ENCODE results near the gene LRRC75A. TPM values are rescaled to one million over a fixed set of nuclear protein-coding genes. Genes with fewer than 3 reads are reported as not detected.

LRRC75A gene
- polyA plus RNA-seq, 3 donors = 1.0 to 2.4 (median 1.4) TPM

DNA sequence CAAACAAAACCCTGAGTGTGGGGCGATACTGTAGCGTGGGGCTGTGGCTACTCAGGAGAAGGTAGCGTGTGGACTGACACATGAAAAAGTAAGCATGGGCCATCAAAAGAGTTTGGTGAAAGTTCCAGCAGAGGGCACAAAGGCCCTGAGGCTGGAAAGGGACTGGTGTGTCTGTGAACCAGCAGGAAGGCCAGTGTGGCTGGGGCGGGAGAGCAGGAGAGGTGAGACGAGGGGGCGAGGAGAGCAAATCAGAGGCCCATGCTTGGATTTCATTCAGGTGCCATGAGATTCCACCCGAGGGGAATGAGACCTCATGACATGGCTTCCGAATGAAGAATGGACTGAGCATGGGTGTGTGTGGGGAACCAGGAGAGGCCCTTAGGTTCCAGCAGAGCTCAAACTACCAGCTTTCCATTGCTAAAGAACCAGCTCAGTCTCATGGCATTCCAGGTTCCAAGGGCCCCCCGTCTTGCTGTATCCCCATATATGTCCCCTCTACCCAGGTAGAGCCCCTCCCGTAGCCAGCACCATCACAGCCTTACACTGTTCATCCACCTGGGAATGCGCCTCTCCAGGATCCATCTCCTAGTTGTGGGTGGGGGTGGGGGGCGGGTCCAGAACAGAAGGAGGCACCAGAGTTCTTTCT, 45.5 kb downstream of the LRRC75A start:
- Mint-ChIP-seq H3K4me3 (no peak overlapping the region), H3K4me1 (peaks cover 16% of the 10 kb centered on the region), H3K36me3 (peaks cover 55 to 74% of the 10 kb centered on the region in 2 donors), H3K27ac (peak overlapping the region in 3 of 7 donors; percentile 26 to 78 (median 70)), H3K27me3 (ENCODE audit: low read depth in 3 of 3) (peaks cover 0 to 1% (median 0%) of the 10 kb centered on the region in 3 donors), H3K9me3 (no peaks in the 10 kb centered on the region)
- TF ChIP-seq, protein P1, sequence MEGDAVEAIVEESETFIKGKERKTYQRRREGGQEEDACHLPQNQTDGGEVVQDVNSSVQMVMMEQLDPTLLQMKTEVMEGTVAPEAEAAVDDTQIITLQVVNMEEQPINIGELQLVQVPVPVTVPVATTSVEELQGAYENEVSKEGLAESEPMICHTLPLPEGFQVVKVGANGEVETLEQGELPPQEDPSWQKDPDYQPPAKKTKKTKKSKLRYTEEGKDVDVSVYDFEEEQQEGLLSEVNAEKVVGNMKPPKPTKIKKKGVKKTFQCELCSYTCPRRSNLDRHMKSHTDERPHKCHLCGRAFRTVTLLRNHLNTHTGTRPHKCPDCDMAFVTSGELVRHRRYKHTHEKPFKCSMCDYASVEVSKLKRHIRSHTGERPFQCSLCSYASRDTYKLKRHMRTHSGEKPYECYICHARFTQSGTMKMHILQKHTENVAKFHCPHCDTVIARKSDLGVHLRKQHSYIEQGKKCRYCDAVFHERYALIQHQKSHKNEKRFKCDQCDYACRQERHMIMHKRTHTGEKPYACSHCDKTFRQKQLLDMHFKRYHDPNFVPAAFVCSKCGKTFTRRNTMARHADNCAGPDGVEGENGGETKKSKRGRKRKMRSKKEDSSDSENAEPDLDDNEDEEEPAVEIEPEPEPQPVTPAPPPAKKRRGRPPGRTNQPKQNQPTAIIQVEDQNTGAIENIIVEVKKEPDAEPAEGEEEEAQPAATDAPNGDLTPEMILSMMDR (IDR thresholded peaks at IDR 0.05) = no peak
- Histone ChIP-seq H3K9me3 (replicated peaks in 1 of 2; ENCODE audit: control insufficient read depth in 1 of 2, insufficient read depth in 1 of 2, low read length in 2 of 2) (no peaks in the 10 kb centered on the region), H3K4me3 (replicated peaks in 1 of 3; ENCODE audit: low read depth in 2 of 3, low read length in 3 of 3) (no peak overlapping the region), H3K27ac (ENCODE audit: low read depth in 1 of 2, low read length in 2 of 2) (no peak overlapping the region), H3K79me2 (ENCODE audit: insufficient read depth, low read length) (peaks cover 27% of the 10 kb centered on the region), H3K36me3 (replicated peaks in 1 of 2; ENCODE audit: control insufficient read depth in 1 of 2, insufficient read depth in 2 of 2, low read length in 2 of 2) (peaks cover 55 to 76% of the 10 kb centered on the region in 2 donors), H4K20me1 (ENCODE audit: insufficient read depth, low read length) (peaks cover 32% of the 10 kb centered on the region), H2AFZ (ENCODE audit: insufficient read depth, low read depth, low read length, poor library complexity, severe bottlenecking) (no peak overlapping the region), H3K9ac (ENCODE audit: insufficient read depth, low read length, poor library complexity, severe bottlenecking) (no peak overlapping the region), H3K27me3 (ENCODE audit: control insufficient read depth in 2 of 2, insufficient read depth in 2 of 2, low read length in 2 of 2) (no peaks in the 10 kb centered on the region), H3K4me2 (replicated peaks; ENCODE audit: extremely low read depth, low read length, poor library complexity, severe bottlenecking) (no peak overlapping the region), H3K4me1 (ENCODE audit: control insufficient read depth in 1 of 2, insufficient read depth in 2 of 2, low read length in 2 of 2) (peaks cover 8 to 14% of the 10 kb centered on the region in 2 donors)
- intact Hi-C loops (cut with micrococcal nuclease) = no loop called here
- DNase-seq = no peak
- WGBS (ENCODE audit: insufficient coverage) = 73% methylated on average over 8 of the region's 12 CpGs

DNA sequence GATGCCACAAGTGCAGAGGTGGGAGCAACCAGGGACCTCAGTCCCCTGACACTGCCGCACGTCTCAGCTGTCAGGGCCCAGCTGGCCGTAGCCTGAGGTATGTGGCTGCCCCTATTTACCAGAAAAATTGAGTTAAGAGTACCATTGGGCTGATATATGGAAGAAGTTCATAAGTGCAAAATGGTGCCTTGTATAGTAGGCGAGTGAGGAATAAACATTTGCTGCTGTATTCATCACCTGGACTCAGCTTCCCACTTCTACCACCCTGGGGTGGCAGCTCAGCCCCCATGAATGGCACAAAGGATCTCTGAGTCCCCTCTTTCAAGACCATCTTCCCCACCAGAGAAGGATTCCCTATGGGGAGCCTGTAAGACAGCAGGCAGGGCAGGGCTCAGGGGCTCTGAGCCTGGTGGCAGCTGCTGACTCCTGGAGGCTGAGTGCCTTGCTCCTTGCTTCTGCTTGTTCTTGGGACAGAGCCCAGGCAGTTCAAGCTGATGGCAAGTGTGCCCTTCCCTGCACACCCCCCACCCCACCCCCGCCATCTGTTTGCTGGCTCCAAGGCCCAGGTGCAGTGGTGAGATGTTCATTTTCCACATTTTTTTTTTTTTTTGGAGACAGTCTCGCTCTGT, 47.6 kb downstream of the LRRC75A start:
- peaks cover 64 to 79% of the 10 kb centered on the region in 2 donors for H3K36me3 Mint-ChIP-seq
- WGBS (ENCODE audit: insufficient coverage) = 92% methylated on average over 4 of the region's 6 CpGs

More for the DNA sequence above, 47.6 kb downstream of the LRRC75A start:
- no peak overlapping the region for H3K9ac ChIP-seq (ENCODE audit: insufficient read depth, low read length, poor library complexity, severe bottlenecking)
- peaks cover 36% of the 10 kb centered on the region for H3K4me1 Mint-ChIP-seq
- H3K4me3 ChIP-seq (replicated peaks in 1 of 3; ENCODE audit: low read depth in 2 of 3, low read length in 3 of 3) = no peak overlapping the region
- H3K4me2 ChIP-seq (replicated peaks; ENCODE audit: extremely low read depth, low read length, poor library complexity, severe bottlenecking) = no peak overlapping the region
- TF ChIP-seq, protein P1 (IDR thresholded peaks at IDR 0.05) = no peak
- peaks cover 61 to 84% of the 10 kb centered on the region in 2 donors for H3K36me3 ChIP-seq (replicated peaks in 1 of 2; ENCODE audit: control insufficient read depth in 1 of 2, insufficient read depth in 2 of 2, low read length in 2 of 2)
- H3K9me3 Mint-ChIP-seq = no peaks in the 10 kb centered on the region
- no peak overlapping the region for H3K4me3 Mint-ChIP-seq
- H3K27me3 ChIP-seq (ENCODE audit: control insufficient read depth in 2 of 2, insufficient read depth in 2 of 2, low read length in 2 of 2) = no peaks in the 10 kb centered on the region
- H3K9me3 ChIP-seq (replicated peaks in 1 of 2; ENCODE audit: control insufficient read depth in 1 of 2, insufficient read depth in 1 of 2, low read length in 2 of 2) = no peaks in the 10 kb centered on the region
- H3K27me3 Mint-ChIP-seq (ENCODE audit: low read depth in 3 of 3) = peaks cover 0 to 1% (median 0%) of the 10 kb centered on the region in 3 donors
- H4K20me1 ChIP-seq (ENCODE audit: insufficient read depth, low read length) = peaks cover 32% of the 10 kb centered on the region
- peak overlapping the region in 1 of 2 donors; percentile 31 for H3K27ac ChIP-seq (ENCODE audit: low read depth in 1 of 2, low read length in 2 of 2)
- H3K79me2 ChIP-seq (ENCODE audit: insufficient read depth, low read length) = peaks cover 48% of the 10 kb centered on the region
- DNase-seq = no peak
- H3K4me1 ChIP-seq (ENCODE audit: control insufficient read depth in 1 of 2, insufficient read depth in 2 of 2, low read length in 2 of 2) = peaks cover 29 to 35% of the 10 kb centered on the region in 2 donors
- intact Hi-C loops (cut with micrococcal nuclease) = no loop called here
- peak overlapping the region in 2 of 7 donors; percentile 13 to 15 for H3K27ac Mint-ChIP-seq
- H2AFZ ChIP-seq (ENCODE audit: insufficient read depth, low read depth, low read length, poor library complexity, severe bottlenecking) = no peak overlapping the region
